GM21367 (cell line): Measurements from ENCODE around the gene VWCE.

Experiments
- ATAC-seq: cut with Tn5 transposase; IDR thresholded peaks from one replicate; pipeline ENCODE4 v1.9.1; 2021; ENCODE audit not compliant: unreplicated experiment

Gene VWCE

DNA sequence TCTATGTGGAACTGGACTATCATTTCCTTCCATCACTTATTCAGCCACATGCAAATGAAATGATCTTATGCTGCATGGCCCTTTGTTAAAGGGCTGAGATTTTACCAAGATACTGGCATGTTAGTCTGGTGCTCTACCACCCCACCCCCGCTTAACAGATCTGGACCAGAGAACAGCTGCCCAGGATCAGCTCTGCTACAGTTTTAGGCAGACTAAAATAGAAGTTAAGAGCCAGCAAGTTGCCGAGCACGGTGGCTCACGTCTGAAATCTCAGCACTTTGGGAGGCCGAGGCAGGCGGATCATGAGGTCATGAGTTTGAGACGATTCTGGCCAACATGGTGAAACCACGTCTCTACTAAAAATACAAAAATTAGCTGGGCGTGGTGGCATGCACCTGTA, 33.2 kb upstream of the VWCE start:
- ATAC-seq: no peak

DNA sequence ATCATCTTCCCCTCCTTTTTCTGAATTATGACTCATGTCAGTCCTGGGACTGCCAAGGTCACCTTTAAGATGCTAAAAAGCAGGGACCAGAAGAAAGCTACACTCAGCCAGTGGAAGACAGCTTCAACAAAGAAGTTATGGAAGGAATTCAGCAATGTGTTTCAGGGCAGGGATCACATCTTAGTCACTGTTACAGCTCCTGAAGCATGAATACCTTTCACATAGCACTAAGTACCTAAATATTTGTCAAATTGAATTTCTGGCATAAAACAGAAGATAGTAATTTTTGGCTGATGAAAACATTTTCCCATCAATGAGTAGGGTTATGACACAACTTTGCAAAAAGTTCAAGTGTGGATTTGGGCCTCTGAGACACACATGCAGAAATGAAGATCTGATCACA, 32.6 kb upstream of the VWCE start:
- no peak for ATAC-seq

DNA sequence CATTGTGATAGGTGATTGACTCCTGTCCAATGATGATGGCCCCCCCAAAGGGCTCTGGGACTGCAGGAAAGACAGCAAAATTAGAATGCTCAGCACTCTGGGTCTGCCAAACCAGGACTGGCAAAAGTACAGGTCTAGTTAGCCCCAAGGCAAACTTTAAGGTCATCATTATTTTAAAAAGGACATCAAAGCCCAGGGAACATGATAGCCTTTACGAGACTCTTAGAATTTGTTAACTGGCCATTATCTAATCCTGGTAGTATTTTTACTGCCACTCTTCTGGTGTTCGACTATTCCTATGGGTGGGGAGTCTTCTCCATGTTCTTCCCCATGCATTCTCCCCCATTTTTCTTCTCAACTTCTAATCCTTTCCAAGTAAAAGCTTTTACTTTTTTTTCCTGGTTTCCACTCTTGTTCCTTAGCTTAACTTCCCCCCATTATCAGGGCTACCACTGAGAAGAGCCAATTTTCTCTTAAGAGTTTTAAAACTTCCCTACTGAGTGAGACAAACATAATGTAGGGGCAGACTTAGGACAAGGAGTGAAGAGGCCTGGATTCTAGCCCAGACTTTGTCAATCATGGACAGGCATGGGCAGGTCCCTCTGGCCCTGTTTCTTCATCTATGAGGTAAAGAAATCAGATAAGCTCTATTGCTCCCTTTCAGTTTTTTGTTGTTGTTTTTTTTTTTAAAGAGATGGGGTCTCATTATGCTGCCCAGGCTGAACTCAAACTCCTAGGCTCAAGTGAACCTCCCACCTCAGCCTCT, 30.7 kb upstream of the VWCE start:
- no peak for ATAC-seq

DNA sequence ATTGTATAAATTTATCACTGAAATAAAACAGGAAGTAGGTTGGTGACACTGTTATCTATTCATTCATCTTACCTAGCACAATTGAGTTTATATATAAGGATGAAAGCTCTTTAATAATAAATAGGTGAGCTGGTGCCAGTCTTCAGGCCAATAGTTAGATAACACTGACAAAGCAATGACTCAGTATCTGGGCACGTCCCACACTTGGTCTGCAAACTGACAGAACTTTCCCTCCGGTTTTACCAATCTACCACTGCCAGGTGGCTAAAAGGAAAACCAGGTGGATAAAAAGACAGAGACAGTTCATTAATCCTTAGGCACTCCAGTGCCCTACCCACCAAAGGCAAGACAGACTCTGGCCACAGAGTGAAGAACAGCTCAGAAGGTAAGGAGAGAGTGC, 20.1 kb upstream of the VWCE start:
- ATAC-seq: no peak

DNA sequence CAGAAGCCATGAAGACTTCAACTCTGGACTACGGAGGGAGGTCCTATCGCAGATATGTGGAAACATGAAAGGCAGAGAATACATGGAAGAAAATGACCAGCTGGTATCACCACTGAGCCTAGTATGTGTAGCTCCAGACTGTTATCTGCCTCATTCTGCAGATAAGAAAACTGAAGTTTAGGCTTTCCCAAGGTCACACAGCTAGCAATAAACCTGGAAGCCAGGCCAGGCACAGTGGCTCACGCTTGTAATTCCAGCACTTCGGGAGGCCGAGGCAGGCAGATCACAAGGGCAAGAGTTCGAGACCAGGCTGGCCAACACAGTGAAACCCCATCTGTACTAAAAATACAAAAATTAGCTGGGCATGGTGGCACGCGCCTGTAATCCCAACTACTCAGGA, 15.6 kb upstream of the VWCE start:
- ATAC-seq: no peak

DNA sequence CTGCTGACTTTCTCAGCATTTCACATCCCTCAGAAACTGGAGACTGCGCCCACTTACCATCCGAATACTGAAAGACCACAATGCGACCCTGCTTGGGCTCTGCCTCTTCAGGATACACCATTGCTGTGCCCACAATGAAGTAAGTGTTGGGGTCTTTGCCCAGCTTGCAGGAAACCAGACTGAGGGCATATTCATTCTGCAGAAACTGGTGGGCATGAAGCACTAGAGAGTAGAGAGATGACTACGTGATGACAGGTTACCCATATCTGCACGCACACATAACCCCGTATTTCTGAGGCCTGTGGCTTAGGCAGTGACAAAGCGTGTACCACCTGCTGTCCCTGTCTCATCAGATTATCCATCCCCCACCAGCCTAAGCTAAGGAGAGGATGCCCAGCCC, 14.6 kb upstream of the VWCE start:
- ATAC-seq: no peak

DNA sequence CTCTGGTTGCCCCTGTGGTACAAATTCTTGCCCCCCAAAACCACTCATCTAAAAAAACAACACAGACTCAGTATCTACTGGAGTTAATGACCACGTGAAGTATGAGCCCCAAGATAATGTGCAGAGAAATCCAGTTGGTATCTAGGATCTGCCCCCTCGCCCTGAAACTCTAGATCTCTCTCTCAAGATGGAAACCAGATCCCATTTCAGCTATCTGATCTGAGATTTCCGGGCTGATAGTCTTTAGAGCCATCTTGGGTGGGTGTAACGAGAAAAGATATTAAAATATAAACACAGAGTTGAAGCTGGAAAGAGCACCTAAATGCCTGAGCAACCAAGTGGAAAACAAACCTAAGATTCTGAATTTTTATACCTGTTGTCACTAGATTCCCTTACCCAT, 14.0 kb upstream of the VWCE start:
- no peak for ATAC-seq

DNA sequence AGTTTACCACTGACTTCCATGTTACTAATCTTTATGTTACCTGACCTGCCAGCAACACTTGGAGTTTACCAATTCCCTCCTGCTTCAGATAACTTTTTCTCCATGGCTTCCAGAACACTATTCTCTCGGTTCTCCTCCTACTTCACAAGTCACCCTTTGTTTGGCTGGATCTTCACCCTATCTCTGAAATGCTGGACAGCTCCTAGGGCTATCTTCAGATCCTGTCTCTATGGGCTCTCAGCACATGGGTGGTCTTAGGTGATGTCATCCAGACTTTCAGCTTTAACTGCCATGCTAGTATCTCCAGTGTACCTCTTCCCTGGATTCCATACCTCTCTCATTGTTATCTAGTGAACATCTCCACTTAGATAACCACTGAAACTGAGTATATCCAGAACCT, 12.2 kb upstream of the VWCE start:
- ATAC-seq: no peak

DNA sequence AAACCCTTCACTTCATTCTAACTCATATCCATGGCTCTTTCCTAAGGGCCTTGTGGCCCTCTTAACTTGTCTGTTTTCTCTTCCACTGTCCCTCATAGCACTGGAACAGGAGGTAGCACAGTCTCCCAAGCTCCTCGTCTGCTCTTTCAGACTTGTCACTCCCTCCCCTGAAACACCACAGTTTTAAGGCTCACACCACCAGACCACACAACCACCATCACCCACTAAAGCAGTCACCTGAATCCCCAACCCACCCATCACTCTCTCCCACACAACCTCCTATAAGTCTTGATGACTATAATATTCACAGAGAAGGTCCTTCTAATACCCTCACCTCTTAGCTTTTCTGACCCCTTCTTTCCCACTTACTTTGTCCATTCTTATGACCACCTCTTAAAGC, 11.1 kb upstream of the VWCE start:
- ATAC-seq: no peak

DNA sequence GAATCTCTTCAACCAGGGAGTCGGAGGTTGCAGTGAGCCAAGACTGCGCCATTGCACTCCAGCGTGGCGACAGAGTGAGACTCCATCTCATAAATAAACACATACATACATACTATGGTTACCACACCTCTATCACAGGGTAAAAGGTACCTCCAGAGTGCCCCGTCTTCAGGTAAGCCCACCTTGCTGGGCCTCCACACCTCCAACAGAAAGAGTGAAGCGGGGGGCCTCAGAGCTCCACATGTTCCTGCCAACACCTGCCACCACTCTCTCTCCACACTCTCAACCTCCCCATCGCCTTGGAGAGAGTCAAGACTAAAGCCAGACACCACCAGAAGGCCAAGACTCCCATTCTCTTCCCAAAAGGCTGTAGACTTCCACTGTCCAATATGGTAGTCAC, 10.3 kb upstream of the VWCE start:
- ATAC-seq: no peak

DNA sequence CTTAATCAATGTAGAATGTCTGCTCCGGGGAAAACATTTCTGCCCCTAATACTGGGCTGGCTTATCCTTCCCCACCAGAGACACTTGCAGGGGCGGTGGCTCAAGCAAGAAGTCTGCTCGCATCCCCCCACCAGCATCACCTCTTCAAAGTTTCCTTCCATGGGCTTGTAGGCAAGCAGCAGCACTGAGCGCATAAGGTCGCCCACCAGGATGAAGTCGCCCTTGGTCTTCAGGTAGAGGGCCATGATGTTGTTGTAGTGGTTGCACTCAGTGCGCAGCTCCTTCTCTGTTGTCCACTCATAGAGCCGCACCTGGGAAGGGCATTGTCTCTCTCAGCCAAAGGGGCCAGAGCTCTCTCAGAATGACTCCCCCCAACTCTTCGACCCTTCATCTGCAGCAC, 8.6 kb upstream of the VWCE start:
- no peak for ATAC-seq

DNA sequence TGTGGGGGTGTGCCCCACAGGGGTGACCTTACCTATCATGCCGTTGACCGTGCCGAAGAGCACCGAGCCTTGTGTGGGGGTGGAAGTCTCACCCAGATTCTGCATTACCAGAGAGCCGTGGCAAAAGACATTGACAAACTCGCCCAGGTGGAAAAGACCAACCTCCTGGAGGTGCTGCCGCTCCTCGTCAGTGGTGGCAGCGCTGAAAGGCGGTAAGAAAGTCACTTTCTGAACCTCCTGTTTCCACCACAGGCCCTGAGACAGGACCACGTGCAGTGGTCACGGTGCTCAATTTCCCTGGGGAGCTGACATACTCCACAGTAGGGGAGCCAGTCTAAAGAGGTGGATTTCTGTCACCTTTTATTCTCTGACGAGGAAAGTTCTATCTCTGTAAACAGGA, 7.4 kb upstream of the VWCE start:
- no peak for ATAC-seq

DNA sequence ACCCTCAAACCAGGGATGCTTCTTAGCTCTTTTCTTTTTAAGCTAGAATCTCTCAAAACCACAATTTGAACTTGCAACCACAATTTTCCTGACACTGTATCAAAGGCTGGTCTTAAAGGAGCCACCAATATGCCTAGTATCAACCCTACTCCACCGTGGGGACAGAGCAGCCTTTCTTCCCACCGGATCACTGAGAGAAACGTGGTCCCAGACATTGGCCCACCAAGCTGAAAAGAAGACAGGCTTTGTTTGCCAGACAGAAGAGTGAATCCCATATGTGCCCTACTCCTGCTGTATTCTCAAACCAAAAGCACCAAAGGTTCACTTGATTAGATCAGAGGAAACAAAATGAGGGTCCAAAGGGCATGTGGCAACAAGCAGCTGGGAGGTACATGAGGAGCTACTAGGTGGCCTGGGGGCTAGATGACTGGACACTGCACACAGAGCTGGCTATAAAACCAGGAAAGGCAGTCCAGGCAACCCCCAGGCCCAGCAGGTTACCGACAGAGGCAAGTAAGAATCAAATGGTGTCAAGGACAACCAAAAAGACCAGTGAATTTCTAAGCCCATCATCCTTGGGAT, 3.6 kb upstream of the VWCE start:
- no peak for ATAC-seq

DNA sequence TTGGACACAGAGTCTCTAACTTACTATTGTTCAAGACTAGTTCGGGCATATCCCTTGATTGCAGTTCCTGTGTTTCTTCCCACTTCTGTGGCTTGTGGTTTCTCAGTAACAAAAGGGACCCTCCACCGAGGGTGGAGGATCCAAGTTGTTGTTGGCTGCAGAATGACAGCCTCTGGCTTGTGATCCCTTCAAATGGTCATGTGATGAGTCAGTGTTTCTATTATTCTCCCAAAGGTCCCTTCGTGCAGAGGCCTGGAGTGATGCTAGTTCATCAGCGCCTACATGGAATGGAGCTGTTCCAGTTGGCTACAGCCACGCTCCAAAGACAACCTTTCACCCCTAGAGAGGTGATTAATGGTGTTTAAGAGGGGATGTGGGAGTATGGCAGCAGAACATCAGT, 2.6 kb upstream of the VWCE start:
- ATAC-seq: no peak

DNA sequence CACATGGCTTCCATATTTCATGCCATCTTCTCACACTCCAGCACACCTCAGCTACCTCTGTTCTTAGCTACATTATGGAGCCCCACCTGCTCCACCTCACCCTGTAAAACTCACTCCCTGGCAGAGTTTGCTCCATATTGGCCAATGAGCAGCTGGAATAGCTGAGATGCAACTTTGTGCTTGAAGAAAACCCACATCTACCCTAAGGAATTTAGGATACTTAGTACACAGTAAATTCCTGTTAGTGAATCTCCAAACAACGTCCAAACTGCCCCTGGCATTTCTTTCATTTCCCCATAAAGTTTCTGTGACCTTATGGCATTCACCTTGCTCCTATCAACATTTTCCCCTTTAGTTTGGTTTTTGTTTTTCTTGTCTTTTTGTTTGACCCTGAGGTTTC, 2.2 kb upstream of the VWCE start:
- ATAC-seq: no peak

DNA sequence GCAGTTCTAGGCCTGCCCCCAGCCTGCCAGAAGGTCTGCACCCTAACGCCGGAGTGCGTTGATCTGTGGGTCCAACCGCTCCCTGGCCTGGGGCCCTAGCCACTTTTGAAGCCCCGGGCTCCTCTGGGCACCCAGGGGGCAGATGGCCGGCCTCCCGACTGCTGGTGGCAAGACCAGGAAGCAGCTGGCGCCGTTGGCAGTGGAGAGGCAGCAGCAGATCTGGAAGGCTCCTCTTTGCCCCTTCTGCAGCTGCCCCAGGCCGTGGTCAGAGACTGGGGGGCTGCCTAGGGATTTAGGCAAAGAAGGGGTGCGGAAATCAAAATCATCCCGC, 445 bp upstream of the VWCE start:
- no peak for ATAC-seq

DNA sequence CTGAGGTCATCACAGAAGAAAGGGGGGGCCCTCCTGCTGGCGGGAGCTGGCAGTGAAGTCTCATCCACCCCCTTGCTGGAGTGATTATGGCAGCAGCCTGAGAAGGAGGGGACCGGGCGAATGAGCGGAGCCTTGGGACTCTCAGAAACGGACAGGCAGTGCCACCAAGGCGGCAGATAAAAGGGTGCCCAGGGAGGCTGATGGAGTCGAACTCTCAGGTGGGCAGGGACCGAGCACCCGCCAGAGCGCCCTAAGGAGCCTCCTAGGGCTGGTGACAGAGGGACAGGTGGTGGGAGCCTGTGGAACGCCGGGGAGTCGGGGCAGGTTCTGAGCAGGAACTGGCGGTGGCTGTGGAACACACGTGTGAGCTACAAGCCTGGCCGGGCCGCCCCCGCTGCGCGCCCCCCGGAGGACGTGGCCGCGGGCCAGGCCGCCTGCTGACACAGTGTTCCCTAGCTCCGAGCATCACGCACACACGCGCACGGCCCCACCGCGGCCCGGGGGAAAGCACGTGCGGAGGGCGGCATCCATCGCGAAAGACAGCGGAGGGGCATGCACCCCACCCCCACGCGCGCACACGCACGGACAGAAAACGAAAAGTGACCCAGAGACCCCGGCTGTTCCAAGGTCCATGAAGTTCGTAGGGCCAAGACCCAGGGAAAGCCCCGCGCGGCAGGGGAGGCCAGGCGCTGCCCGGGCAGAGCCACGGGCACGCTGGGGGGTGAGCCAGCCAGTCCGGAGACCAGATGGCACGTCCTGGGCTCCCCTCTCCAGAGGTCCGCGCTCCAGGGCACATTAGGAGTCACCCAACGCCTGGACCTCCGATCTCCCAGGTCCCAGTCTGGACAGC, 1.0 kb downstream of the VWCE start:
- peak; percentile 27 for ATAC-seq

DNA sequence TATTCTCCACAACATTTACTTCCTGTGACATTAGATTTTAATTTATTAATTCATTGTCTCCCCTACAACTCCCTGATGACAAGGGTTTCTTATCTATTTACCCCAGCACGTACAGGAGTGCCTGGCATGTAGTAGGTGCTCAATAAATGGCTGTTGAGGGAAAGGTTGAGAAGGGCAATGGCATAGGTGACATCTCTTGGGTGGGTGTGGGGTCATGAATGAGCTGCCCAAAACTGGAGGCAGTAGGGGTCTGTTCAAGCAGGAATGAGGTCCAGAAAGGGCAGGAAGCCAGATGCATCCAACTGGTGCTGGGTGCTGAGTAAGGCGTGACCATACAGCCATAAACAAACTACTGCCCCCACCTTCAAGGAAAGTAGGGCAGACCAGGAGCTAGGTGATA, 2.8 kb downstream of the VWCE start:
- ATAC-seq: no peak

DNA sequence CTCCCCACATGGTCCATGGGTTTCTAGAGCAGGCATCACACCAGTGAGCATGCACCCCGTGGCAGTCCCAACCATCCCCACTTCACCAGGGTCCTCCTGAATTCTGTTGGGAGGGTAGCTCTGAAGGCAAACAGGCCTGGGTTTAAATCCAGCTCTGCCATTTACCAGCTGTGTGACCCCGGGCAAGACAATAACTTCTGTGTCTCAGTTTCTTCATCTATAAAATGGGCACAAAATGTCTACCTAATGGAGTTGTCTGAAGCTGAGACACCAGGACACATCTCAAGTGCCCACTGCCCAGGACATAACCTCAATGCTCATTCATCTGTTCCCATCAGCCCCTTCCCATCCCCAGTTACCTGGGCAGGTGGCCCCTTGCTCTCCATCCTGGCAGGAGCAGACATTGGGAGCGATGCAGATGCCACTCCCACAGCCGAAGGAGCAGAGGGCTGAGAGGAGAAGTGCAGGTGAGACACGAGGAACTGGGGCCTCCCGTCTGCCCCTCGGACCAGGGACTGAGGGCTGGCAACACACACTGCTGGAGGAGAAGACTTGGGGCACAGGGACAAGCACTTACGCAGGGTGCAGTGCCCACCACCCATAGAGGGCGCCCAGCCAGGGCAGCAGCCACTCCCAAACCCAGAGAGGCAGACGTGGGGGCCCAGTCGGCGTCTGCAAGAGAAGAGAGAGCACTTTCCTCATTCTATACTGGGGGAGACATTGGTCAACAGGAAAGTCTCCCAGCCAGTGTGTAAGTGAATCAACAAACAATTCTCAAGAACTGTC, 4.0 kb downstream of the VWCE start:
- no peak for ATAC-seq

DNA sequence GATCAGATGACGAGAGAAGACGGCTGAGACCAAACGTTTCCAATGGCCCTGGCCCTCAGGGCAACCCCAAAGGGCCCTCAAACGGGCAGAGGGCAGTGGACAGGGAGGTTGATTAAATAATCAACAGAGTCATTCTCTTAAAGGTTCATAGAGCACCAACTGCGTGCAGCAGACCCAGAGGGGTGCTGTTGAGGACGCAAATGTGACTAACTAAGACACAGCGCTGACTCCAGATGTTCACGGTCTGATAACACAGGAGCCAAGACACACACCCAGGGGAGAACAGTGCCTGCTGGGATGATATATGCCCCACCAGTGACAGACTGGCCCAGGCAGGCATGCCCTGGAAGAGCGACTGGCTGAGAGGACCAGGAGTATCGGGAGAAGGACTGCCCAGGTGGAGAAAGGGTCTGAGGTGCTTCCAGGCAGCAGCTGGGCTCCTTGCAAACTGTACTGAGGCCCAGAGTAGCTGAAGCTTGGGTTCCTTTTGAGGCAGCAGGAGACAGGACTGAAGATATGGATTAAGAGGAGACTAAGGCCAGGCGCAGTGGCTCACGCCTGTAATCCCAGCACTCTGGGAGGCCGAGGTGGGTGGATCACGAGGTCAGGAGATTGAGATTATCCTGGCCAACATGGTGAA, 7.7 kb downstream of the VWCE start:
- ATAC-seq: no peak

DNA sequence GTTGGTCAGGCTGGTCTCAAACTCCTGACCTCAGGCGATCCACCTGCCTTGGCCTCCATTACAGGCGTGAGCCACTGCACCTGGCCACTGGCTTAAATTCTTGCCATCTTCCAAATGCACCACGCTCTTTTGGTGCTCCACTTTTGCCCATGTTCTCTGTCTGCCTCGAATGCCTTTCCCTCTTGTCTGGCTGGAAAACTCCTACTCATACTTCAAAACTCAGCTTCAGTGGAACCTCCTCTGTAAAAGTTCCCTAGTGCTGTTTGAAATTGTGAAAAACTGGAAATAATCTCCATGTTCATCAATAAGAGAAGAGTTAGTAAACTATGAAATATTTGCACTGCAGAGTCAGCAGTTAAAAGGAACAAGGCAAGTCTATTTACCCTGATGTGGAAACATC, 11.5 kb downstream of the VWCE start:
- no peak for ATAC-seq
